CD4-positive, alpha-beta T cell (primary cell): ENCODE measurements around the gene SHISA7. TPM values are rescaled to one million over a fixed set of nuclear protein-coding genes. Genes with fewer than 3 reads are reported as not detected.

Experiments used
- ATAC-seq: fragments of 200-7000 bp; cut with Tn5 transposase; one replicate; pipeline ENCODE4 v1.10.0; 2022; ENCODE audit warnings: mild to moderate bottlenecking; ENCODE audit not compliant: poor library complexity
- CTCF ChIA-PET: fragments of 350-600 bp; sonication (Branson Sonifier 250); formaldehyde crosslinking; loops from one replicate; lab custom pipeline; 2021; ENCODE audit warnings: antibody characterized with exemption, inconsistent platforms; lab: Charles Lee
- POLR2A ChIA-PET: fragments of 350-600 bp; sonication (Branson Sonifier 250); formaldehyde crosslinking; loops from one replicate; lab custom pipeline; 2021; ENCODE audit warnings: antibody characterized with exemption, inconsistent platforms; lab: Charles Lee
- DNase-seq, 14 experiments: peaks; one replicate each; pipeline ENCODE4 v3.0.0-alpha.2; 2013 to 2020; ENCODE audit warnings: mixed read lengths in 2 of 14
- H3K27ac ChIP-seq, 2 donors: one replicate each; pipeline versions ENCODE4 v1.5.1 to v1.7.0; 2013; ENCODE audit warnings: low read length in 2 of 2, low read depth in 1 of 2, mild to moderate bottlenecking in 1 of 2
- H3K27me3 ChIP-seq, 2 experiments: 1 replicate in 1 of 2; 2 replicates in 1 of 2; pipeline versions ENCODE4 v1.6.1 to v1.7.0; 2013; ENCODE audit warnings: low read length in 2 of 2, control low read depth in 1 of 2, mild to moderate bottlenecking in 1 of 2, moderate library complexity in 1 of 2; ENCODE audit not compliant: insufficient read depth in 2 of 2, control insufficient read depth in 1 of 2
- H3K36me3 ChIP-seq: one replicate; pipeline ENCODE4 v1.6.1; 2013; ENCODE audit warnings: low read length, control low read depth; ENCODE audit not compliant: insufficient read depth
- H3K4me1 ChIP-seq: one replicate; pipeline ENCODE4 v1.6.1; 2013; ENCODE audit warnings: low read length, control low read depth; ENCODE audit not compliant: insufficient read depth
- H3K4me3 ChIP-seq: one replicate; pipeline ENCODE4 v1.5.1; 2013; ENCODE audit warnings: mild to moderate bottlenecking, low read length, moderate library complexity
- H3K9me3 ChIP-seq, 2 experiments: 1 replicate in 1 of 2; 2 replicates in 1 of 2; pipeline versions ENCODE4 v1.6.1 to v1.7.0; 2013; ENCODE audit warnings: low read length in 2 of 2, mild to moderate bottlenecking in 2 of 2, control low read depth in 1 of 2, moderate library complexity in 1 of 2; ENCODE audit not compliant: control insufficient read depth in 1 of 2, insufficient read depth in 1 of 2
- H3K27ac Mint-ChIP-seq: one replicate; pipeline ENCODE4 v1.8.0; 2020; ENCODE audit warnings: mixed read lengths
- H3K27me3 Mint-ChIP-seq: one replicate; pipeline ENCODE4 v1.8.0; 2021; ENCODE audit warnings: mixed read lengths
- H3K36me3 Mint-ChIP-seq: one replicate; pipeline ENCODE4 v1.8.0; 2021; ENCODE audit warnings: low read depth, mixed read lengths
- H3K4me1 Mint-ChIP-seq: one replicate; pipeline ENCODE4 v1.8.0; 2021; ENCODE audit warnings: low read depth, mixed read lengths
- H3K4me3 Mint-ChIP-seq: one replicate; pipeline ENCODE4 v1.8.0; 2020; ENCODE audit warnings: mild to moderate bottlenecking, mixed read lengths
- H3K9me3 Mint-ChIP-seq: one replicate; pipeline ENCODE4 v1.8.0; 2020; ENCODE audit warnings: mixed read lengths
- intact Hi-C, 2 experiments: fragments of 100-400 bp; cut with DNase I in 1 of 2; cut with micrococcal nuclease in 1 of 2; formaldehyde crosslinking; loops; one replicate each; pipeline versions ENCODE4 v1.15.1 to v1.9.0; 2023 to 2025; cut with DNase I, micrococcal nuclease
- total RNA-seq, 174 experiments: library from RNA in 2 of 174; stranded (reverse) in 2 of 174; gene quantifications; one replicate each; pipeline ENCODE4 v1.2.3 and lab custom pipeline; 2021 to 2026
- TF ChIP-seq, protein P1 (sequence below): fragments of 200-600 bp; IDR thresholded peaks from one replicate; pipeline ENCODE4 v1.8.0; 2022; ENCODE audit warnings: antibody characterized with exemption, mild to moderate bottlenecking

Gene SHISA7
- total RNA-seq, 2 experiments from 2014 or later: not detected

DNA sequence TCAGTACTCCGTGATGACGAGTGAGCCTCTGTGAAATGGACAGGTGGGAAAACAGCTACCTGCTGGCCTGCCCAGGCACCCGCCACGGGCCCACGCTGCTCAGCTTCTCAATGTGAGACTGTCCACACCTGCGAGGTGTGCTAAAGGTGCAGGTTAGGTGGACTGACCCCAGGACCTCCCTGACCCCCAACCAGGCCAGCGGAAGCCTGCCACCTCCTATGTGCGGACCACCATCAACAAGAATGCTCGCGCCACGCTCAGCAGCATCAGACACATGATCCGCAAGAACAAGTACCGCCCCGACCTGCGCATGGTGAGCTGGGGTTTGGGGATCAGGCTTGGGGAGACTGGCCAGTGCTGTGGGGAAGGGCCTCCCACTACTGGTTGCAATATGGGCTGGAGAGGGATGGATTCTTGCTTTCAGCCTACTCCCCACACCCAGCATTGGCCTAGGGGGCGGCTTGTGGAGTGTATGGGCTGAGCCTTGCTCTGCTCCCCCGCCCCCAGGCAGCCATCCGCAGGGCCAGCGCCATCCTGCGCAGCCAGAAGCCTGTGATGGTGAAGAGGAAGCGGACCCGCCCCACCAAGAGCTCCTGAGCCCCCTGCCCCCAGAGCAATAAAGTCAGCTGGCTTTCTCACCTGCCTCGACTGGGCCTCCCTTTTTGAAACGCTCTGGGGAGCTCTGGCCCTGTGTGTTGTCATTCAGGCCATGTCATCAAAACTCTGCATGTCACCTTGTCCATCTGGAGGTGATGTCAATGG lies 55.2 kb downstream of the SHISA7 start:
- H3K9me3 ChIP-seq: no peaks in the 10 kb centered on the region
- DNase-seq: peak in 1 of 14 experiments; percentile 31
- peaks cover 51% of the 10 kb centered on the region for H3K36me3 ChIP-seq
- Mint-ChIP-seq H3K9me3 (no peaks in the 10 kb centered on the region), H3K27ac (peak overlapping the region; percentile 97), H3K4me3 (peak overlapping the region; percentile 100), H3K36me3 (peaks cover 68% of the 10 kb centered on the region), H3K4me1 (peaks cover 71% of the 10 kb centered on the region), H3K27me3 (no peaks in the 10 kb centered on the region)
- ATAC-seq: no peak
- TF ChIP-seq, protein P1, sequence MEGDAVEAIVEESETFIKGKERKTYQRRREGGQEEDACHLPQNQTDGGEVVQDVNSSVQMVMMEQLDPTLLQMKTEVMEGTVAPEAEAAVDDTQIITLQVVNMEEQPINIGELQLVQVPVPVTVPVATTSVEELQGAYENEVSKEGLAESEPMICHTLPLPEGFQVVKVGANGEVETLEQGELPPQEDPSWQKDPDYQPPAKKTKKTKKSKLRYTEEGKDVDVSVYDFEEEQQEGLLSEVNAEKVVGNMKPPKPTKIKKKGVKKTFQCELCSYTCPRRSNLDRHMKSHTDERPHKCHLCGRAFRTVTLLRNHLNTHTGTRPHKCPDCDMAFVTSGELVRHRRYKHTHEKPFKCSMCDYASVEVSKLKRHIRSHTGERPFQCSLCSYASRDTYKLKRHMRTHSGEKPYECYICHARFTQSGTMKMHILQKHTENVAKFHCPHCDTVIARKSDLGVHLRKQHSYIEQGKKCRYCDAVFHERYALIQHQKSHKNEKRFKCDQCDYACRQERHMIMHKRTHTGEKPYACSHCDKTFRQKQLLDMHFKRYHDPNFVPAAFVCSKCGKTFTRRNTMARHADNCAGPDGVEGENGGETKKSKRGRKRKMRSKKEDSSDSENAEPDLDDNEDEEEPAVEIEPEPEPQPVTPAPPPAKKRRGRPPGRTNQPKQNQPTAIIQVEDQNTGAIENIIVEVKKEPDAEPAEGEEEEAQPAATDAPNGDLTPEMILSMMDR: no peak
- CTCF ChIA-PET: no interaction called here
- H3K4me3 ChIP-seq: peak overlapping the region; percentile 99
- H3K27me3 ChIP-seq: no peaks in the 10 kb centered on the region
- H3K27ac ChIP-seq: peak overlapping the region; percentile 42 to 54
- POLR2A ChIA-PET: interaction anchor here (1.0 to 5.4 kb wide), 7 partner anchors 12 to 128 kb away, joined by 4 to 45 read pairs (median 10); partner anchors contain the start of genes KMT5C, PPP6R1 and UBE2S
- peaks cover 70% of the 10 kb centered on the region for H3K4me1 ChIP-seq
- intact Hi-C loops: loop anchor here (2.0 to 5.0 kb wide), 3 partner anchors 36 to 254 kb away; partner anchors contain the start of genes COX6B2 (in 1 of the 2), ISOC2 (in 1 of the 2), ZNF580 (in 1 of the 2) and ZNF581 (in 1 of the 2)

DNA sequence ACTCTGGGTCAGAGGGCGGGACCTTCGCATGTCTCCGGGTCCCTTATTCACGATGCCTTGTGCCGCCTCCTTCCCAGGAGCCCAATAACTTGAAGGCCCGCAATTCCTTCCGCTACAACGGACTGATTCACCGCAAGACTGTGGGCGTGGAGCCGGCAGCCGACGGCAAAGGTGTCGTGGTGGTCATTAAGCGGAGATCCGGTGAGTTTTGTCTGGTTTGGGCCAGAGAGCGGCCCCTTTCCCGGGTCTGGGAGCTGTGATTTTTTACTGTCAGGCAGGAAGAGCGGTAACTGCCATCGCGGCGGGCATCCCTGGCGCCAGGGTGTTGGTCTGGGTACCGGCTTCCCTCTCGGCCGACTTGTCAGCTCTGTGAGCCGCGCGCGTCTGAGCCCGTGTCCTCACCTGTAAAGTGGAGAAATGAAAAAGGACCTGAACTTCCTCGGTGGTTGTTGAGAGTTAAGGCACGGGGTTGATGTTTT lies 56.6 kb downstream of the SHISA7 start:
- CTCF ChIA-PET: no interaction called here
- intact Hi-C loops: loop anchor here (1.0 to 5.0 kb wide), 4 partner anchors 20 to 256 kb away; partner anchors contain the start of genes COX6B2 (in 1 of the 2), ISOC2 (in 1 of the 2), ZNF580 (in 1 of the 2) and ZNF581 (in 1 of the 2)

More for the DNA sequence above, 56.6 kb downstream of the SHISA7 start:
- Mint-ChIP-seq H3K4me1 (peaks cover 81% of the 10 kb centered on the region), H3K27ac (peak overlapping the region; percentile 97), H3K9me3 (no peaks in the 10 kb centered on the region), H3K27me3 (no peaks in the 10 kb centered on the region), H3K36me3 (peaks cover 63% of the 10 kb centered on the region), H3K4me3 (peak overlapping the region; percentile 100)
- H3K4me1 ChIP-seq: peaks cover 76% of the 10 kb centered on the region
- peaks cover 48% of the 10 kb centered on the region for H3K36me3 ChIP-seq
- POLR2A ChIA-PET: interaction anchor here (1.0 to 5.4 kb wide), 7 partner anchors 13 to 132 kb away, joined by 4 to 45 read pairs (median 10); partner anchors contain the start of genes KMT5C, PPP6R1 and UBE2S
- no peaks in the 10 kb centered on the region for H3K27me3 ChIP-seq
- TF ChIP-seq, protein P1: no peak
- H3K4me3 ChIP-seq: peak overlapping the region; percentile 99
- peak overlapping the region; percentile 72 to 96 for H3K27ac ChIP-seq
- DNase-seq (peak in 2 of 14 experiments; percentile 15 to 39), ATAC-seq (no peak)
- no peaks in the 10 kb centered on the region for H3K9me3 ChIP-seq
